HEK293T (cell line): ENCODE data around the gene S100A13.

Experiments used
- CTCF ChIA-PET: fragments of 350-600 bp; formaldehyde crosslinking; extraction: SDS; loops from one replicate; lab custom pipeline; 2021; ENCODE audit warnings: antibody characterized with exemption, inconsistent platforms; lab: Yijun Ruan, JAX
- POLR2A ChIA-PET: fragments of 350-600 bp; formaldehyde crosslinking; extraction: SDS; loops from one replicate; lab custom pipeline; 2020; ENCODE audit warnings: antibody characterized with exemption, inconsistent platforms; lab: Yijun Ruan, JAX
- DNase-seq: peaks from one replicate; pipeline ENCODE4 v3.0.0; 2012; ENCODE audit warnings: mixed read lengths; ENCODE audit errors: extremely low spot score
- ARNT ChIP-seq: fragments of 450-650 bp; IDR thresholded peaks from 2 replicates; pipeline ENCODE4 v1.6.1; 2017; ENCODE audit warnings: mild to moderate bottlenecking
- BHLHE40 ChIP-seq: fragments of 450-650 bp; IDR thresholded peaks from 2 replicates; pipeline ENCODE4 v1.6.1; 2016; ENCODE audit warnings: mild to moderate bottlenecking, moderate library complexity, borderline replicate concordance
- CTBP1 ChIP-seq: fragments of 450-650 bp; IDR thresholded peaks from 2 replicates; pipeline ENCODE4 v1.6.1; 2016; ENCODE audit warnings: borderline replicate concordance
- ELF4 ChIP-seq: fragments of 450-650 bp; IDR thresholded peaks from 2 replicates; pipeline ENCODE4 v1.6.1; 2017; ENCODE audit warnings: antibody characterized with exemption
- FOXA1 ChIP-seq: fragments of 450-650 bp; IDR thresholded peaks from 2 replicates; pipeline ENCODE4 v1.6.1; 2016; ENCODE audit warnings: mild to moderate bottlenecking
- FOXK2 ChIP-seq: fragments of 450-650 bp; IDR thresholded peaks from 2 replicates; pipeline ENCODE4 v1.6.1; 2016; ENCODE audit warnings: mild to moderate bottlenecking
- FOXM1 ChIP-seq: fragments of 450-650 bp; IDR thresholded peaks from 2 replicates; pipeline ENCODE4 v1.6.1; 2017; ENCODE audit warnings: mild to moderate bottlenecking, borderline replicate concordance
- HDGF ChIP-seq: fragments of 450-650 bp; IDR thresholded peaks from 2 replicates; pipeline ENCODE4 v1.6.1; 2017; ENCODE audit warnings: antibody characterized with exemption, borderline replicate concordance
- L3MBTL2 ChIP-seq: fragments of 450-650 bp; conservative IDR thresholded peaks from 2 replicates; pipeline ENCODE4 v1.6.1; 2016; ENCODE audit warnings: mild to moderate bottlenecking
- LEF1 ChIP-seq: fragments of 450-650 bp; IDR thresholded peaks from 2 replicates; pipeline ENCODE4 v1.6.1; 2017; ENCODE audit warnings: mild to moderate bottlenecking, borderline replicate concordance
- NFRKB ChIP-seq: fragments of 450-650 bp; IDR thresholded peaks from 2 replicates; pipeline ENCODE4 v1.6.1; 2016; ENCODE audit warnings: mild to moderate bottlenecking, moderate library complexity
- SP1 ChIP-seq: fragments of 450-650 bp; IDR thresholded peaks from 2 replicates; pipeline ENCODE4 v1.6.1; 2017
- SUZ12 ChIP-seq: fragments of 450-650 bp; IDR thresholded peaks from 2 replicates; pipeline ENCODE4 v1.6.1; 2016; ENCODE audit warnings: mild to moderate bottlenecking
- TARDBP ChIP-seq: fragments of 450-650 bp; IDR thresholded peaks from 2 replicates; pipeline ENCODE4 v1.6.1; 2016
- ZNF384 ChIP-seq: fragments of 450-650 bp; IDR thresholded peaks from 2 replicates; pipeline ENCODE4 v1.6.1; 2016
- TF ChIP-seq, protein P1 (sequence below): fragments of 450-650 bp; IDR thresholded peaks from 2 replicates; pipeline ENCODE4 v1.6.1; 2016

S100A13 gene

GRCh38 chr1:153612111-153612754 is 15.1 kb downstream of the S100A13 start:
- POLR2A ChIA-PET: interaction anchor here (1.9 to 3.7 kb wide), 2 partner anchors 15 to 22 kb away, joined by 25 to 31 read pairs; partner anchors contain the start of genes CHTOP, S100A1 and S100A13
- CTCF ChIA-PET: interaction anchor here (1.0 to 1.5 kb wide), 2 partner anchors 15 to 102 kb away, joined by 3 to 14 read pairs; partner anchors contain the start of gene S100A13
- TF ChIP-seq LEF1: no peak
- no peak for TF ChIP-seq FOXK2
- TF ChIP-seq HDGF: no peak
- no peak for TF ChIP-seq ZNF384
- no peak for DNase-seq

DNA sequence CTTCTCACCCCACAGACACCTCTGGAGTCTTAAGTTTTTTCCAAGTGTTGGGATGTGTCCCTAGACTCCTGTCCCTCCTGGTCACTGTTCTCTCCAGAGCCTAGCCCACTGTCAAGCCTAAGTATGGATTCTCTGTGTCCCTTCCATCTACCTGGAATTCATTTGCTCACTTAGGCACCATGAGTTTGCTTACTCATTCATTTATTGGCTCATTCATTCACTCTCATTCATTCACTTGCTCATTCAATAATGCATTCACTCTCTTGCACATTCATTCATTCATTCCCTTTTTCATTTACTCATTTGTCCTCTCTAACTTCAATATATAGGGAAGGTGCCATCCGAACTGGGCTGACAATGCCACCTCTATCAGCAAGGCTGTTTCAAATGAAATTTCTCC is 15.9 kb downstream of the S100A13 start:
- POLR2A ChIA-PET: interaction anchor here (1.5 to 3.7 kb wide), 2 partner anchors 16 to 23 kb away, joined by 7 to 31 read pairs; partner anchors contain the start of genes CHTOP and S100A13
- CTCF ChIA-PET: no interaction called here
- TF ChIP-seq SP1: no peak
- TF ChIP-seq, protein P1, sequence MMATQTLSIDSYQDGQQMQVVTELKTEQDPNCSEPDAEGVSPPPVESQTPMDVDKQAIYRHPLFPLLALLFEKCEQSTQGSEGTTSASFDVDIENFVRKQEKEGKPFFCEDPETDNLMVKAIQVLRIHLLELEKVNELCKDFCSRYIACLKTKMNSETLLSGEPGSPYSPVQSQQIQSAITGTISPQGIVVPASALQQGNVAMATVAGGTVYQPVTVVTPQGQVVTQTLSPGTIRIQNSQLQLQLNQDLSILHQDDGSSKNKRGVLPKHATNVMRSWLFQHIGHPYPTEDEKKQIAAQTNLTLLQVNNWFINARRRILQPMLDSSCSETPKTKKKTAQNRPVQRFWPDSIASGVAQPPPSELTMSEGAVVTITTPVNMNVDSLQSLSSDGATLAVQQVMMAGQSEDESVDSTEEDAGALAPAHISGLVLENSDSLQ: no peak
- no peak for TF ChIP-seq FOXA1
- TF ChIP-seq L3MBTL2: no peak
- TF ChIP-seq ELF4: no peak
- TF ChIP-seq NFRKB: no peak
- TF ChIP-seq SUZ12: no peak
- TF ChIP-seq LEF1: no peak
- TF ChIP-seq BHLHE40: no peak
- TF ChIP-seq FOXM1: no peak
- no peak for TF ChIP-seq ZNF384
- no peak for TF ChIP-seq TARDBP
- TF ChIP-seq CTBP1: no peak
- TF ChIP-seq FOXK2: no peak
- TF ChIP-seq ARNT: no peak
- no peak for TF ChIP-seq HDGF
- DNase-seq: no peak

- POLR2A ChIA-PET: interaction anchor here (1.5 to 3.7 kb wide), 2 partner anchors 16 to 24 kb away, joined by 7 to 31 read pairs; partner anchors contain the start of genes CHTOP and S100A13
Observed at GRCh38 chr1:153610811-153611301, 16.4 kb downstream of the S100A13 start.

DNA sequence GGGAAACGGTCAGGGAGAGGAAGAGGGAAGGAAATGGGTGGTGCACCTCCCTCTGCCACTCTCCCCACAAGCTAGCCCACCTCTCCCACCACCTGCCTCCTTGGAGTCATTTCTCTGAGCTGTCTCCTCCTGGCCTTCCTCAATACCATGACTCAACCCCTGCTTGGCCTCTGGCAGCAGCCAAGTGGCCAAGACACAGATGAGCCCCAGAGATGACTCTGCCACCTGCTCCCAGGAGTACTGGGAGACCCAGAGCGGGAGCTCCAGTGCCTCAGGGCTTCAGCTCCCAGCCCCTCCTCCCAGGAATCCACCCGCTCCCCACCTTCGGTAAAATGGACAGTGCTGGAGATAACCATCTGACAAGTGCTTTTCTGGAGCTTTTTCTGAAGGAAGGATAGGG is 17.0 kb downstream of the S100A13 start:
- DNase-seq: no peak
- no peak for TF ChIP-seq SUZ12
- no peak for TF ChIP-seq BHLHE40
- TF ChIP-seq NFRKB: no peak
- TF ChIP-seq L3MBTL2: no peak
- TF ChIP-seq, protein P1: no peak
- ChIA-PET POLR2A (interaction anchor here (1.5 to 3.7 kb wide), 2 partner anchors 17 to 24 kb away, joined by 7 to 31 read pairs; partner anchors contain the start of genes CHTOP and S100A13), CTCF (no interaction called here)

More at GRCh38 chr1:153610811-153611301, 16.4 kb downstream of the S100A13 start:
- TF ChIP-seq LEF1 (no peak), SP1 (no peak), ARNT (no peak), FOXA1 (no peak)
- no peak for DNase-seq
- CTCF ChIA-PET: no interaction called here

GRCh38 chr1:153609585-153609907 is 17.8 kb downstream of the S100A13 start:
- CTCF ChIA-PET: no interaction called here
- TF ChIP-seq L3MBTL2: no peak
- TF ChIP-seq LEF1: no peak
- TF ChIP-seq FOXM1: no peak
- TF ChIP-seq ELF4: no peak
- TF ChIP-seq SUZ12: no peak
- no peak for TF ChIP-seq ARNT
- no peak for TF ChIP-seq NFRKB
- POLR2A ChIA-PET: interaction anchor here (1.5 to 3.7 kb wide), 2 partner anchors 18 to 25 kb away, joined by 7 to 31 read pairs; partner anchors contain the start of genes CHTOP and S100A13
- no peak for DNase-seq

DNA sequence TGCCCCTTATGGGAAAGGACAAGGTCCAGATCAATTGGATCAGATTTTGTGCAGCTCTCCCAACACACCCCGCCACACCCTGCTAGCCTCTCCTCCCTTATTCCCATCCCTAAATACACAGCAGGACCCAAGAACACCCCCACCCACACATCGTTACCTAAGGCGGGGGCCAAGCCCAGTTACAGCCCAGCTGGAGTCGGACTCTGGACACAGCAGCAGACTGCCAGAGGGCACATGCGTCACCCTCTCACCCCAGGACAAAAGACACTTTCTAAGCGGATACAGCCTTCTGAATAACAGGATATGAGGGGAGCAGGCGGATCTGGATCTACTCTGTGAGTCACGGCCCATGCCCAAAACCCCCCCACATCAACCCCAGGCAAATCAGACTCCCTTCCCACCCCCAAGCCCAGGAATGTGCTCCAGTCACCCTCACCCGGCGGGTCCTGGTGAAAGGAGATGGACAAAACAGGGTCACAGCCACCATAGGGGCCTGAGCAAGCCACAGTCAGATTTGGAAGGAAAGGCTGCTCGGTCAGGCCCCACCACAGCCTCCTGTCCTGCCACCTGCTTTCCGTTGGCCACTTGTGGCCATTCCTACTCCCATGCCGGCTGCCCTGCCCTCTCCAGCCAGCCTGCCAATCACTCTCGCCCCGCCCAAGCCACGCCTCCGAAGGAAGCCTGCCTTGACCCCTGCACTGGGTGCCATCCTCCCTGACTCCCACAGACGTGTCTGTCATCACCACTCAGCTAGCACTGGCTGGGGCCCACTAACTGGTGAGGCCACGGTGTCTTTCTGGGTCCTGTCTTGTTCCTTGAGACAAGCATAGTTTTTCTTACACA is 18.3 kb downstream of the S100A13 start:
- ChIA-PET POLR2A (interaction anchor here (1.4 kb wide), 1 partner anchor 19 kb away, joined by 6 read pairs; the partner anchor contains the start of gene S100A13), CTCF (interaction anchor here (0.6 kb wide), 1 partner anchor 19 kb away, joined by 3 read pairs; the partner anchor contains the start of gene S100A13)
- DNase-seq: no peak
- no peak for TF ChIP-seq SP1
- TF ChIP-seq, protein P1: peak; percentile 88
